HL-60 (cell line): ENCODE measurements around the gene AMZ1.
"Not testable (repeated sequence)": the region's sequence is repeated elsewhere in the genome, so short reads cannot be mapped to it uniquely, and the experiment has no call there.

Source experiments
- DNase-seq, 2 experiments: peaks; one replicate each; pipeline ENCODE4 v3.0.0-alpha.2; 2010 to 2020; ENCODE audit warnings: low read depth in 1 of 2, low spot score in 1 of 2
- H3K27ac ChIP-seq: fragments of 250-450 bp; sonication (Bioruptor Pico); replicated peaks from 2 replicates; pipeline ENCODE4 v1.5.1; 2020; ENCODE audit warnings: mild to moderate bottlenecking, moderate library complexity
- H3K27me3 ChIP-seq: fragments of 250-450 bp; sonication (Bioruptor Pico); 2 replicates; pipeline ENCODE4 v1.5.1; 2021; ENCODE audit warnings: mild to moderate bottlenecking, moderate library complexity; ENCODE audit not compliant: insufficient read depth, poor library complexity, severe bottlenecking
- H3K4me3 ChIP-seq: replicated peaks from 2 replicates; pipeline ENCODE4 v1.5.1; 2011; ENCODE audit warnings: mild to moderate bottlenecking, control low read depth, low read length; ENCODE audit not compliant: insufficient read depth
- CTCF ChIP-seq: IDR thresholded peaks from one replicate; pipeline ENCODE4 v1.5.1; 2011; ENCODE audit warnings: low read length, control low read depth, inconsistent platforms; ENCODE audit not compliant: insufficient read depth
- GABPA ChIP-seq: IDR thresholded peaks from 2 replicates; pipeline ENCODE4 v1.6.1; 2012; ENCODE audit warnings: low read depth
- POLR2AphosphoS5 ChIP-seq: IDR thresholded peaks from 2 replicates; pipeline ENCODE4 v1.6.1; 2012; ENCODE audit warnings: low read depth
- REST ChIP-seq: IDR thresholded peaks from 2 replicates; pipeline ENCODE4 v1.6.1; 2012; ENCODE audit warnings: low read depth; ENCODE audit not compliant: insufficient replicate concordance
- SPI1 ChIP-seq: IDR thresholded peaks from 2 replicates; pipeline ENCODE4 v1.6.1; 2012; ENCODE audit warnings: low read depth, mild to moderate bottlenecking, borderline replicate concordance

AMZ1 gene

DNA sequence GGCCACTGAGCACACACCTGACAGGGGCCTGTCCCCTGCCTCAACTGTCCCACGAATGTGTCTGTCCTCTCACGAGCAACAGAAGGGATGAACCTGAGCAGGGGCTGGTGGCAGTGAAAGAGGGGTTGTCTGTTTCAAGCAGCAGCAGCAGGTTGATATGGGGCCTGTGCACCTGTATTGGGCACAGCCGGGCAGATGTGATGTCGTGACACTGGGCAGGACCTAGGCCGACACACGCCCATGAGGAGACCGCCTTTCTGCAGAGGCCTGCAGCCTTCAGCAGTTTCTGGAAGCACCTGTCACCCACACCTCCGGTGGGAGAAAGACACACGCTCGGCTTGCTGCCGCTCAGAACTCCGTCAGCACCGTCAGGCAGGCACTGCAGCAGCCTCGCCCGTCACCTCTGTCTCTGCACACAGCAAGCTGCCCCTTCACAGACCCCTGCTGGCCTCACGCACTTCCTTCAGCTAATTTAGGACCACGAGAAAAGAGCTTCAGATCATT is 48.5 kb downstream of the AMZ1 start:
- DNase-seq = no peak
- Histone ChIP-seq H3K27ac (peak overlapping the region; percentile 93), H3K4me3 (no peak overlapping the region), H3K27me3 (no peaks in the 10 kb centered on the region)
- TF ChIP-seq REST (no peak), SPI1 (no peak), GABPA (no peak), POLR2AphosphoS5 (no peak), CTCF (no peak)

DNA sequence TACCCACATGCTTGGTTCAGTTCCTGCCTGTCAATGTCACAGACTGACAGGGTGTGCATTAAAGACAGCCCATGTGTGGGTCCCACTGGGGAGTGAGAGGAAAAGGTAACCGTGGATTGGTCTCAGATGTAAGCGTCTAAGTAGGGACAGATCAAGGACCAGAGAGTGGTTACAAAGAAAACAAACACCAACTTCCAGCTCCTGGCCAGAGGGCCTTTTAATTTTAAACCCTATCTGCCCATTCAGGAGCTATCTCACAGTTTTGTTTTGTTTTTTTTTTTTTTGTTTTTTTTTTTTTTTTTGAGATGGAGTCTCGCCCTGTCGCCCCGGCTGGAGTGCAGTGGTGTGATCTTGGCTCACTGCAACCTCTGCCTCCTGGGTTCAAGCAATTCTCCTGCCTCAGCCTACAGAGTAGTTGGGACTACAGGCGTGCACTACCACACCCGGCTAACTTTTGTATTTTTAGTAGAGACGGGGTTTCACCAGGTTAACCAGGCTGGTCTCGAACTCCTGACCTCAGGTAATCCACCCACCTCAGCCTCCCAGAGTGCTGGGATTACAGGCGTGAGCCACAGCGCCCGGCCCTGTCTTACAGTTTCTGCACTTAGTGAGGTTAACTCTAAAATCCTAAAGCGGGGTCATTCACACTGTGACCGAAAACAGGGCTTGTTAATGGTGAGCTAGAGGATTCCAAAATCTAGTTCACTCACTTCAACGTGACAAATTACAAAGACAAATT is 49.2 kb downstream of the AMZ1 start:
- not testable (repeated sequence) for H3K27me3 ChIP-seq, DNase-seq, H3K4me3 ChIP-seq
- H3K27ac ChIP-seq = peak overlapping the region; percentile 15; the same call in 1 of the 2 replicates

GRCh38 chr7:2737771-2738540 is 50.0 kb downstream of the AMZ1 start:
- TF ChIP-seq CTCF (no peak), SPI1 (no peak), REST (no peak), POLR2AphosphoS5 (no peak), GABPA (no peak)
- Histone ChIP-seq H3K27me3 (no peaks in the 10 kb centered on the region), H3K27ac (peak overlapping the region; percentile 57), H3K4me3 (no peak overlapping the region)
- peak in 1 of 2 experiments; percentile 52 for DNase-seq

DNA sequence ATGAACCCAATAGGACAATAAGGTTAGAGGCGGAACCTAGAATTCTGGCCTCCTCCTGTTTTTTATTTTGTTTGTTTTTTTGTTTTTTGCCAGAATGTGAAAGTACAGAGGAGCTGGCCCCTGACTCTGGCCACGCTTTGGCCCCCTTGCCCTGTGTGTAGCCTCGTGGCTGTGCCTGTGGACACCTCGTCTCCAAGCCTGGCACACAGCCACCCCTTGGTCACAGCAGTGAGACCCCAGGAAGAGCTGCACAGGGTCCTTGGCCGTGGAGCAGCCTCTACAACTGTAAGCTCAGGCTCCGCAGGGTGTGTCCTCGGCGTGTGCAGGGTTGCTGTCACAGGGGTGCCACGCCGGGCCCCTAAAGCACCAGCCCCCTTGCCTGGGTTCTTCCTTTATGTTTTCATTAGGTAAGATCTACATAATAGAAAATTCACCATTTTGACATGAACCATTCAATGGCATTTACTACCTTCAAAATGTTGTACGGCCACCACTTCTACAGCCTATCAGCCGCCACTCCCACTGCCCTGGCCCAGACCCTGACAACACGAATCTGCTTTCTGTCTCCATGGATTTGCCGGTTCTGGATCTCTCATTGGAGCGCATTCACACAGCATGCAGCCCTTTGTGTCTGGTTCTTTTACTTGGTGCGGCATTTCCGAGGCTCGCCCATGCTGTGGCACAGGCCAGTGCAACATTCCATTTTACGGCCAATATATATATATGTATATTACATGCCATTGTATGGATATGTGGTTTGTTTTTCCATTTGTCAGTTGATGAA is 51.0 kb downstream of the AMZ1 start:
- Histone ChIP-seq H3K4me3 (no peak overlapping the region), H3K27me3 (no peaks in the 10 kb centered on the region), H3K27ac (peak overlapping the region; percentile 57)
- TF ChIP-seq POLR2AphosphoS5 (no peak), CTCF (no peak), GABPA (no peak), SPI1 (no peak), REST (no peak)
- DNase-seq = no peak
